Neuronal stem cell (in vitro differentiated cells): ENCODE results near the gene SPOCD1.

ENCODE experiments used
- DNase-seq: peaks from one replicate; pipeline ENCODE4 v3.0.0-alpha.2; 2013; ENCODE audit warnings: low spot score
- H2AFZ ChIP-seq: one replicate; pipeline ENCODE4 v1.6.1; 2013; ENCODE audit warnings: mild to moderate bottlenecking, low read length, inconsistent platforms
- H2AK5ac ChIP-seq: 2 replicates; pipeline ENCODE4 v1.6.1; 2013; ENCODE audit warnings: low read depth, mild to moderate bottlenecking, inconsistent platforms, low read length, moderate library complexity, mixed read lengths
- H2BK120ac ChIP-seq: 2 replicates; pipeline ENCODE4 v1.6.1; 2013; ENCODE audit warnings: low read depth, mild to moderate bottlenecking, inconsistent platforms, low read length, moderate library complexity, mixed read lengths
- H2BK12ac ChIP-seq: one replicate; pipeline ENCODE4 v1.6.1; 2013; ENCODE audit warnings: low read length, inconsistent platforms
- H2BK15ac ChIP-seq: 2 replicates; pipeline ENCODE4 v1.6.1; 2013; ENCODE audit warnings: mild to moderate bottlenecking, low read length, inconsistent platforms, mixed read lengths
- H2BK5ac ChIP-seq: one replicate; pipeline ENCODE4 v1.6.1; 2013; ENCODE audit warnings: inconsistent platforms, mild to moderate bottlenecking, low read length, moderate library complexity
- H3K14ac ChIP-seq: one replicate; pipeline ENCODE4 v1.6.1; 2013; ENCODE audit warnings: low read length, inconsistent platforms
- H3K18ac ChIP-seq: 2 replicates; pipeline ENCODE4 v1.6.1; 2013; ENCODE audit warnings: low read length, inconsistent platforms
- H3K23ac ChIP-seq: 2 replicates; pipeline ENCODE4 v1.6.1; 2013; ENCODE audit warnings: low read depth, mild to moderate bottlenecking, mixed read lengths, low read length, inconsistent platforms; ENCODE audit not compliant: poor library complexity
- H3K27ac ChIP-seq: replicated peaks from 3 replicates; pipeline ENCODE4 v1.5.1; 2013; ENCODE audit warnings: low read length, inconsistent platforms
- H3K27me3 ChIP-seq, 3 experiments: 2 replicates each; pipeline ENCODE4 v1.6.1; 2013; ENCODE audit warnings: low read length in 3 of 3, mild to moderate bottlenecking in 2 of 3, inconsistent platforms in 1 of 3, low read depth in 1 of 3, mixed read lengths in 1 of 3, moderate library complexity in 1 of 3; ENCODE audit not compliant: control insufficient read depth in 3 of 3, insufficient read depth in 3 of 3
- H3K36me3 ChIP-seq, 2 donors: replicated peaks in 1 of 2; 2 replicates each; pipeline ENCODE4 v1.6.1; 2013; ENCODE audit warnings: low read length in 2 of 2; ENCODE audit not compliant: control insufficient read depth in 2 of 2, insufficient read depth in 2 of 2
- H3K4ac ChIP-seq: 2 replicates; pipeline ENCODE4 v1.6.1; 2013; ENCODE audit warnings: inconsistent platforms, mild to moderate bottlenecking, low read length, moderate library complexity
- H3K4me1 ChIP-seq, 2 donors: 1 replicate in 1 of 2; 2 replicates in 1 of 2; pipeline ENCODE4 v1.6.1; 2013; ENCODE audit warnings: low read length in 2 of 2, low read depth in 1 of 2; ENCODE audit not compliant: control insufficient read depth in 2 of 2, insufficient read depth in 1 of 2
- H3K4me2 ChIP-seq: one replicate; pipeline ENCODE4 v1.6.1; 2013; ENCODE audit warnings: mild to moderate bottlenecking, low read length, inconsistent platforms; ENCODE audit not compliant: insufficient read depth, poor library complexity, severe bottlenecking
- H3K4me3 ChIP-seq, 2 donors: 2 replicates each; pipeline ENCODE4 v1.5.1; 2013; ENCODE audit warnings: low read length in 2 of 2, mild to moderate bottlenecking in 2 of 2, inconsistent platforms in 1 of 2, moderate library complexity in 1 of 2
- H3K79me1 ChIP-seq: one replicate; pipeline ENCODE4 v1.6.1; 2013; ENCODE audit warnings: low read depth, mild to moderate bottlenecking, inconsistent platforms, low read length, moderate library complexity
- H3K9ac ChIP-seq: one replicate; pipeline ENCODE4 v1.6.1; 2013; ENCODE audit warnings: mild to moderate bottlenecking, low read depth, low read length, inconsistent platforms; ENCODE audit not compliant: poor library complexity
- H3K9me3 ChIP-seq, 2 donors: replicated peaks in 1 of 2; 2 replicates each; pipeline versions ENCODE3 to v1.6.1; 2013; ENCODE audit warnings: low read length in 2 of 2, mild to moderate bottlenecking in 2 of 2, inconsistent platforms in 1 of 2, low read depth in 1 of 2, mixed read lengths in 1 of 2, moderate library complexity in 1 of 2; ENCODE audit not compliant: control insufficient read depth in 2 of 2, insufficient read depth in 1 of 2
- H4K8ac ChIP-seq: one replicate; pipeline ENCODE4 v1.6.1; 2013; ENCODE audit warnings: low read depth, mild to moderate bottlenecking, inconsistent platforms, low read length, moderate library complexity
- H4K91ac ChIP-seq: one replicate; pipeline ENCODE4 v1.6.1; 2013; ENCODE audit warnings: low read length, low read depth, mild to moderate bottlenecking, inconsistent platforms; ENCODE audit not compliant: poor library complexity
- WGBS, 2 donors: extraction: QIAGEN DNeasy Blood & Tissue Kit; methylation state at CpG; one replicate each; pipeline ENCODE4 v1.1.7; 2013; ENCODE audit warnings: missing lambda C conversion rate in 2 of 2, mixed read lengths in 1 of 2; ENCODE audit not compliant: insufficient read length in 2 of 2, insufficient replicate concordance in 1 of 2; ENCODE audit errors: extremely low coverage in 2 of 2; 5-methylcytosine and 5-hydroxymethylcytosine counted together

Gene SPOCD1

GRCh38 chr1:31812158-31812829 is 3.5 kb downstream of the SPOCD1 start:
- no peak overlapping the region for H2AK5ac ChIP-seq
- no peak overlapping the region for H2BK15ac ChIP-seq
- H3K27me3 ChIP-seq, result peaks cover 0 to 25% (median 0%) of the 10 kb centered on the region in 3 experiments
- H3K4ac ChIP-seq, result no peak overlapping the region
- no peak overlapping the region for H3K27ac ChIP-seq
- no peak overlapping the region for H3K14ac ChIP-seq
- no peak overlapping the region for H2BK12ac ChIP-seq
- H3K79me1 ChIP-seq, result no peaks in the 10 kb centered on the region
- H2BK5ac ChIP-seq, result no peak overlapping the region
- H3K36me3 ChIP-seq, result no peaks in the 10 kb centered on the region
- no peak overlapping the region for H2BK120ac ChIP-seq
- H4K8ac ChIP-seq, result no peak overlapping the region
- no peaks in the 10 kb centered on the region for H3K9me3 ChIP-seq
- no peak overlapping the region for H3K4me3 ChIP-seq
- no CpG with 5 or more reads among the region's 9 CpGs for WGBS, 2 donors
- H4K91ac ChIP-seq, result no peak overlapping the region
- H3K4me1 ChIP-seq, result peaks cover 0 to 4% of the 10 kb centered on the region in 2 donors
- no peak for DNase-seq
- no peak overlapping the region for H3K23ac ChIP-seq
- H3K18ac ChIP-seq, result no peak overlapping the region
- H2AFZ ChIP-seq, result no peak overlapping the region
- no peak overlapping the region for H3K9ac ChIP-seq
- no peak overlapping the region for H3K4me2 ChIP-seq

- H2BK5ac ChIP-seq, result no peak overlapping the region
- H2BK120ac ChIP-seq, result no peak overlapping the region
- no peak overlapping the region for H4K91ac ChIP-seq
- H3K27ac ChIP-seq, result no peak overlapping the region
- peaks cover 0 to 4% of the 10 kb centered on the region in 2 donors for H3K4me1 ChIP-seq
- H3K4me3 ChIP-seq, result no peak overlapping the region
- no peak overlapping the region for H2AFZ ChIP-seq
- H3K27me3 ChIP-seq, result peaks cover 0 to 25% (median 0%) of the 10 kb centered on the region in 3 experiments
- no peak overlapping the region for H2BK15ac ChIP-seq
- no peak overlapping the region for H3K18ac ChIP-seq
- no peak overlapping the region for H2AK5ac ChIP-seq
- H3K4me2 ChIP-seq, result no peak overlapping the region
- no peaks in the 10 kb centered on the region for H3K79me1 ChIP-seq
- H3K36me3 ChIP-seq, result no peaks in the 10 kb centered on the region
- WGBS, 2 donors, result no CpG with 5 or more reads among the region's 7 CpGs
- H3K23ac ChIP-seq, result no peak overlapping the region
- H3K14ac ChIP-seq, result no peak overlapping the region
- peak; percentile 75 for DNase-seq
- H4K8ac ChIP-seq, result no peak overlapping the region
- no peaks in the 10 kb centered on the region for H3K9me3 ChIP-seq
- no peak overlapping the region for H2BK12ac ChIP-seq
- H3K4ac ChIP-seq, result no peak overlapping the region
- no peak overlapping the region for H3K9ac ChIP-seq
Measured at GRCh38 chr1:31811605-31812004, 4.2 kb downstream of the SPOCD1 start.

DNA sequence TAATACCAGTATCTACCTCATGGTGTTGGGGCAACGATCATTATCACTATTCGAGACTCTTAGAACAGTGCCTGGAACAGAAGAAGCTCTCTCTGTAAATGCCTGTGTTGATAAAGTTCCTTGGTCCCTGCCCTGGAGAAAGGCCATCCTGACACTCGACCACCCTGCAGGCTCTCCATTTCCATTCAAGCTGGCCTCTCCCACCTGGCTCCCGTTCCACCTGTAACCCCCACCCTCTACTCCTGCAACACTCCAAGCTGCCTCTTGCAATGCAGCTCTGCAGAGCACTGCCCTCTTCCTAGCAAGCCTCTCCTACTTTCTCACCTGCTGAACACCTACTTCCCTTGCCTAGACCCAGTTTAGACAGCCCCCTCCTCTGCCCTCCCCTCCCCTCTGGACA is 6.1 kb downstream of the SPOCD1 start:
- H3K4ac ChIP-seq, result no peak overlapping the region
- no peak overlapping the region for H3K9ac ChIP-seq
- no peak overlapping the region for H3K18ac ChIP-seq
- no peaks in the 10 kb centered on the region for H3K36me3 ChIP-seq
- H3K14ac ChIP-seq, result no peak overlapping the region
- no peaks in the 10 kb centered on the region for H3K79me1 ChIP-seq
- H3K4me3 ChIP-seq, result no peak overlapping the region
- WGBS, 2 donors, result no CpG with 5 or more reads among the region's 4 CpGs
- H3K4me1 ChIP-seq, result peaks cover 0 to 2% of the 10 kb centered on the region in 2 donors
- no peak overlapping the region for H2AFZ ChIP-seq
- H2BK5ac ChIP-seq, result no peak overlapping the region
- no peaks in the 10 kb centered on the region for H3K9me3 ChIP-seq
- no peak overlapping the region for H2BK12ac ChIP-seq
- no peak overlapping the region for H4K91ac ChIP-seq
- H3K27me3 ChIP-seq, result peaks cover 0 to 18% (median 0%) of the 10 kb centered on the region in 3 experiments
- peak overlapping the region; percentile 13 for H2AK5ac ChIP-seq
- no peak overlapping the region for H3K23ac ChIP-seq
- no peak overlapping the region for H2BK15ac ChIP-seq
- DNase-seq, result no peak
- H4K8ac ChIP-seq, result no peak overlapping the region
- H3K27ac ChIP-seq, result no peak overlapping the region
- H2BK120ac ChIP-seq, result no peak overlapping the region
- no peak overlapping the region for H3K4me2 ChIP-seq

GRCh38 chr1:31807273-31808048 is 8.4 kb downstream of the SPOCD1 start:
- no peak for DNase-seq
- H3K27me3 ChIP-seq, result peaks cover 0 to 12% (median 0%) of the 10 kb centered on the region in 3 experiments
- no peak overlapping the region for H2BK5ac ChIP-seq
- no peak overlapping the region for H2BK120ac ChIP-seq
- 100% methylated on average over 1 of the region's 4 CpGs; no CpG with 5 or more reads in 1 of the 2 donors for WGBS, 2 donors
- no peak overlapping the region for H2AFZ ChIP-seq
- no peak overlapping the region for H3K14ac ChIP-seq
- no peak overlapping the region for H3K4ac ChIP-seq
- no peak overlapping the region for H3K4me2 ChIP-seq
- no peaks in the 10 kb centered on the region for H3K9me3 ChIP-seq
- H2BK12ac ChIP-seq, result no peak overlapping the region
- H3K27ac ChIP-seq, result no peak overlapping the region
- no peak overlapping the region for H2BK15ac ChIP-seq
- H3K23ac ChIP-seq, result no peak overlapping the region
- no peak overlapping the region for H3K18ac ChIP-seq
- no peaks in the 10 kb centered on the region for H3K36me3 ChIP-seq
- peaks cover 0 to 2% of the 10 kb centered on the region in 2 donors for H3K4me1 ChIP-seq
- H3K9ac ChIP-seq, result no peak overlapping the region
- H3K4me3 ChIP-seq, result no peak overlapping the region
- no peak overlapping the region for H4K91ac ChIP-seq
- no peak overlapping the region for H4K8ac ChIP-seq
- no peak overlapping the region for H2AK5ac ChIP-seq
- no peaks in the 10 kb centered on the region for H3K79me1 ChIP-seq
